ENCODE data around the gene HSF5.

HSF5 gene

GRCh38 chr17:58480090-58480489, 8.1 kb downstream of the HSF5 start:
- DNase-seq, result no peak

DNA sequence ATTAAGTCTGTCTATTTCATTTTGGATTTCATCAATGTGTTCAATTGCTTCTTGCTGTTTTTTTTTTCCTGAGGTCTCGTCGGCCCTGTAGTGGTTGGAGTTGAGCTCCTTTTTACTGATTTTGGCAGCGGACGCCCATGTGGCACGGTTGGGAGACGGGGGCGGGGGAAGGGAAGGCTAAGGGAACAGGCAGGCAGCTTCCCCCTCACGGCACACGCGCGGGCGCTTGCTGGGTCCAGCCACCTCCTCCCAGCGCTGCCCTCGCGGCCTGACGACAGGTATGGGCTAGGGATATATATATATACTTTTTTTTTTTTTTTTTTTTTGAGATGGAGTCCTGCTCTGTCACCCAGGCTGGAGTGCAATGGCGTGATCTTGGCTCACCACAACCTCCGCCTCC, 11.4 kb downstream of the HSF5 start:
- no peak for DNase-seq

- DNase-seq, result no peak
Observed at GRCh38 chr17:58475985-58476384, 12.2 kb downstream of the HSF5 start.

DNA sequence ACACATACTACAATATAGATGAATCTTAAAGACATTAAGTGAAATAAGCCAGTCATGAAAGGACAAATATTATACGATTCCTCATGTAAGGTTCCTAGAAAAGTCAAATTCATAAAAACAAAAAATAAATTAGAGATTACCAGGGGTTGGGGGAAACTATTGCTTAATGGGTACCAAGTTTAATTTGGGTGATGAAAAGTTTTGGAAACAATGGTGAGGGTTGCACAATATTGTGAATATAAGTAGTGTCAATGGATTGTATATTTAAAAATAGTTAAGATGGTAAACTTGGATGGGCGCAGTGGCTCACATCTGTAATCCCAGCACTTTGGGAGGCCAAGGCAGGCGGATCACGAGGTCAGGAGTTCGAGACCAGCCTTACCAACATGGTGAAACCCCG, 17.9 kb downstream of the HSF5 start:
- no peak for DNase-seq

DNA sequence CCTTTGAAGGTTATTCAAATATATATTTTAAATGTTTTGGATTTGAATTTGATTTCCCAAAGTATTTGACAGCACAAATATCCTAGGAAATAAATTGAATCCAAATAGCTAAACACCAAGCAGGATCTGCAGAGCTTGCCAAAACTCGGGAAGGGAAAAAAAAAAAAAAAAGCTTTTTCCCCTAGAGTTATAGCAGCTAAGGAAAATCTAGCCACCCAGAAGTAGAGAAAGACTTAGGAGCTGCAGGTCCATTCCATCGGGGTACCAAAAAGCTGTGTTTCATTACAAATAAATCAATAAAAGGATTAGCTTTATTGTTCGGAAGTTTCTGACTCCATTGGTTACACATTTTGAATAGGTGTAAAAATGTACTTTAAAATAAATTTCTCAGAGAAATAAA, 19.3 kb downstream of the HSF5 start:
- DNase-seq, result no peak

DNA sequence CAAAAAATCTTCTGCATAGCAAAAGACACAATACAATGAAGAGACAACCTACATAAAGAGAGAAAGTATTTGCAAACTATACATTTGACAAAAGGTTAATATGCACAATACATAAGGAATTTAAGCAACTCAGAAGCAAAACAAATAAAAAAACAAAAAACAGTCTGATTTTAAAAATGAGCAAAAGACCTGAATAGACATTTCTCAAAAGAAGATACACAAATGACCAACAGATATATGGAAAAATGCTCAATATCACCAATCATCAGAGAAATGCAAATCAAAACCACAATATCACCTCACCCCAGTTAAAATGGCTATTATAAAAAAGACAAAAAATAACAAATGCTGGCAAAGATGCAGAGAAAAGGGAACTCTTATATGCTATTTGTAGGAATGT, 32.7 kb downstream of the HSF5 start:
- DNase-seq, result no peak

GRCh38 chr17:58452738-58453137, 35.5 kb downstream of the HSF5 start:
- DNase-seq, result no peak

GRCh38 chr17:58447039-58447975, 40.9 kb downstream of the HSF5 start:
- DNase-seq, result peak; percentile 82

GRCh38 chr17:58446086-58446485, 42.1 kb downstream of the HSF5 start:
- DNase-seq, result no peak

DNA sequence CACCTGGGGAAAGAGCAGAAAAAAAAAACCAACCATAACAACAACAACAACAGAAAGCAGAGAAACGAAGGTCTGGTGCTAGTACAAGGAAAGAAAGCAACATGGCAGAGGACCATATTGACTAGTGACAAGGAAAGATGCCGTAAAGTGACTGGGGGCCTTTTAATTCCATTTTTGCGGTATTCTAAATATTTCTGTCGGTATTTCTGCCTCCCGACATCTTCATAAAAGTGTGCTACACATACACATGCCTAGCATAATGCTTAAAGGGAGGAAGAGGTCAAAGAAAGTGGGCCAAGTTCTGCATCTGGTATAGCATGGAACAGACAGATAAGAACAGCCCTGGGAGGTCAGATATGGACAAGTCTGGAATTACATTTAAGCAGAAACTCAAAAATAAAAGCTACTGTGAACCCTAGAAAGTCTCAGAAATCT, 51.4 kb downstream of the HSF5 start:
- DNase-seq, result no peak

GRCh38 chr17:58436245-58436644, 52.0 kb downstream of the HSF5 start:
- DNase-seq, result no peak

- no peak for DNase-seq
Observed at GRCh38 chr17:58432806-58433573, 55.2 kb downstream of the HSF5 start.

DNA sequence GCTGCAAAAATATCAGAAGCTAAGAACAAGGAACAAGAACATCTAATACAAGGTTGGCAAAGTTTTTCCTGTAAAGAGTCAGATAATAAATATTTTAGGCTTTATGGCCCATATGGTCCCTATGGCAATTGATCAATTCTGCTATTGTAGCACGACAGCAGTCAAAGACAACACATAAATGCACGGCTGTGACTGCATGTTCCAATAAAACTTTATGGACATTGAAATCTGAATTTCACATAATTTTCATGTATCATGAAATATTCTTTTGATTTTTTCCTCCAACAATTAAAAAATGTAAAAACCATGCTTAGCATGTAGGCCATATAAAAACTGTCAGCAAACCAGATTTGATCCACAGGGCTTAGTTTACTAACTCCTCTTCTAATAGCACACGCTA, 60.4 kb downstream of the HSF5 start:
- DNase-seq, result no peak

DNA sequence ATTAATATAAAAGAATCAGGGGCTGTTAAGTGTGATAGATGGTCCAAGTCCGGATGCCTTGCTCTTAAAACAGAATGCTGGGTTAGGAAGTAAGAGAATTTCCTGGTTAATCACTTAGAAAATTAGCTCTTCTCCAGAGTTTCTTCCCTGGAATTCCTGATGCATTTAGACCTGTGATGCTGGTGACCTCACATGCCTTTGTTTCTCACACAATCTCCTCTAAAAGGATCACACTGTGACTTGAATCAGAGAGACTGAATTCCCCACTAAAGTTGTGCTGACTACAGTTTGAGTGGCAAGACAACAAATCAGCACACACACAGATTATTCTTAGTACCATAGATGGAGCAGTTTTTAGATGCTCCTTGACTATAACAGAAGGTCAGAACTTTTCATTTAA, 66.5 kb downstream of the HSF5 start:
- DNase-seq, result no peak

- no peak for DNase-seq
Observed at GRCh38 chr17:58420827-58421226, 67.4 kb downstream of the HSF5 start.

GRCh38 chr17:58417300-58418092, 70.7 kb downstream of the HSF5 start, which contains the start of gene RNF43:
Gene RNF43 (minus strand): TSS chr17:58417534. CDS start chr17:58415577, 1,957 bp downstream.
- peak; percentile 91 for DNase-seq

GRCh38 chr17:58416937-58417299, 71.3 kb downstream of the HSF5 start:
- no peak for DNase-seq

GRCh38 chr17:58416396-58416795, 71.8 kb downstream of the HSF5 start:
- DNase-seq, result no peak

- DNase-seq, result no peak
Observed at GRCh38 chr17:58415371-58416055, 72.7 kb downstream of the HSF5 start.

- DNase-seq, result no peak
Observed at GRCh38 chr17:58414596-58414997, 73.6 kb downstream of the HSF5 start.

- DNase-seq, result no peak
Observed at GRCh38 chr17:58413684-58414083, 74.5 kb downstream of the HSF5 start.

DNA sequence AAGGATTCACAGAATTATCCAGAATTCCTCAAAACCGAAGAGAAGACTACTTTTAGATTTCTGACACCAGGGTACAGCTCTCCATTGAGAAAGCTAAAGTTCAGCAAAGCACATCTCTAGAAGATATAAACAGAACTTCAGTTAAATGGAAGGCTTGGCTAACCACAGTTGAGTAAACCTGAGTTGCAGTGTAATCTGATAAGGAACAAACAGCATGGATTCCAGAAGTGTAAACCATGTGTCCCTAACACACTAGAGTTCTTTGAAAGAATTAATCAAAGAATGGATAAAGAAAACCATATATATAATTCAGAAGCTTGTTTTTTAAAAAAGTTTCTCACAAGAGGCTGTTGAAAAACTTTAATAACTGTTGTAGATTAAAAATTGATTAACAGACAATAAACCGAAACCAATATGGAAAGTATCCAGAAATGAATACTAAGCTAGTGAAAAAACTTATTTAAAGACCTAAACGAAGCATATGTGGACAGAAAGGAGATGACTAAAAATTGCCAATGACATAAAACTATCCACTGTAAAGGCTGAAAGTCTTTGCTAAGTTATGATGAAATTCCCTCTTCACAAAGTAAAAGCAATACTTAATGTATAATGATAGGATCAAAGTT, 75.1 kb downstream of the HSF5 start:
- no peak for DNase-seq

All from activated CD4-positive, alpha-beta T cell treated with anti-CD3 and anti-CD28 coated beads for 48 hours (primary cell).